H9 (cell line): ENCODE data around the gene PANX2. TPM values are rescaled to one million over a fixed set of nuclear protein-coding genes. Genes with fewer than 3 reads are reported as not detected.

Experiments used
- DNase-seq: peaks from one replicate; pipeline ENCODE4 v3.0.0-alpha.2; 2017
- H2AFZ ChIP-seq: one replicate; pipeline ENCODE4 v1.6.1; 2013; ENCODE audit warnings: mild to moderate bottlenecking, low read length, control low read depth, moderate library complexity
- H2AK5ac ChIP-seq: 2 replicates; pipeline ENCODE4 v1.6.1; 2013; ENCODE audit warnings: low read length, control low read depth, mixed read lengths; ENCODE audit not compliant: insufficient read length
- H2BK120ac ChIP-seq: one replicate; pipeline ENCODE4 v1.6.1; 2013; ENCODE audit warnings: low read depth, mild to moderate bottlenecking, low read length, control low read depth, inconsistent platforms; ENCODE audit not compliant: poor library complexity, severe bottlenecking
- H2BK12ac ChIP-seq: 2 replicates; pipeline ENCODE4 v1.6.1; 2013; ENCODE audit warnings: low read length, control low read depth, mixed read lengths, low read depth; ENCODE audit not compliant: insufficient read length
- H2BK15ac ChIP-seq: 2 replicates; pipeline ENCODE4 v1.6.1; 2013; ENCODE audit warnings: low read depth, low read length, control low read depth
- H2BK20ac ChIP-seq: one replicate; pipeline ENCODE4 v1.6.1; 2013; ENCODE audit warnings: low read depth, mild to moderate bottlenecking, low read length, control low read depth, inconsistent platforms; ENCODE audit not compliant: poor library complexity, severe bottlenecking
- H2BK5ac ChIP-seq: 2 replicates; pipeline ENCODE4 v1.6.1; 2013; ENCODE audit warnings: low read length, control low read depth, mixed read lengths; ENCODE audit not compliant: insufficient read length
- H3K14ac ChIP-seq: 2 replicates; pipeline ENCODE4 v1.6.1; 2013; ENCODE audit warnings: low read length, control low read depth; ENCODE audit not compliant: insufficient read depth
- H3K18ac ChIP-seq: 2 replicates; pipeline ENCODE4 v1.6.1; 2013; ENCODE audit warnings: low read depth, mild to moderate bottlenecking, mixed read lengths, low read length, control low read depth; ENCODE audit not compliant: insufficient read length
- H3K23ac ChIP-seq: 2 replicates; pipeline ENCODE4 v1.6.1; 2013; ENCODE audit warnings: low read length, control low read depth, mixed read lengths, low read depth; ENCODE audit not compliant: insufficient read length
- H3K23me2 ChIP-seq: 2 replicates; pipeline ENCODE4 v1.6.1; 2013; ENCODE audit warnings: low read depth, mild to moderate bottlenecking, mixed read lengths, low read length, control low read depth; ENCODE audit not compliant: insufficient read length, poor library complexity, severe bottlenecking
- H3K27ac ChIP-seq: 2 replicates; pipeline ENCODE4 v1.5.1; 2013; ENCODE audit warnings: low read length, control low read depth, mixed read lengths, low read depth; ENCODE audit not compliant: insufficient read length
- H3K27me3 ChIP-seq: 2 replicates; pipeline ENCODE4 v1.6.1; 2013; ENCODE audit warnings: low read length, control low read depth, inconsistent platforms; ENCODE audit not compliant: insufficient read depth
- H3K4ac ChIP-seq: 2 replicates; pipeline ENCODE4 v1.6.1; 2013; ENCODE audit warnings: low read depth, mild to moderate bottlenecking, control low read depth, inconsistent platforms, low read length, moderate library complexity
- H3K4me1 ChIP-seq: 2 replicates; pipeline ENCODE4 v1.6.1; 2013; ENCODE audit warnings: low read length, control low read depth, inconsistent platforms; ENCODE audit not compliant: insufficient read depth
- H3K4me2 ChIP-seq: 2 replicates; pipeline ENCODE4 v1.6.1; 2013; ENCODE audit warnings: low read length, control low read depth, mixed read lengths; ENCODE audit not compliant: insufficient read length, insufficient read depth
- H3K56ac ChIP-seq: 2 replicates; pipeline ENCODE4 v1.6.1; 2013; ENCODE audit warnings: low read depth, mild to moderate bottlenecking, mixed read lengths, low read length, control low read depth; ENCODE audit not compliant: insufficient read length
- H3K79me1 ChIP-seq: 2 replicates; pipeline ENCODE4 v1.6.1; 2013; ENCODE audit warnings: low read depth, mild to moderate bottlenecking, moderate library complexity, low read length, control low read depth, inconsistent platforms; ENCODE audit not compliant: insufficient read depth, poor library complexity, severe bottlenecking
- H3K79me2 ChIP-seq: 2 replicates; pipeline ENCODE4 v1.6.1; 2013; ENCODE audit warnings: low read length, control low read depth, inconsistent platforms; ENCODE audit not compliant: insufficient read depth
- H3K9ac ChIP-seq: 2 replicates; pipeline ENCODE4 v1.6.1; 2013; ENCODE audit warnings: low read length, control low read depth, mixed read lengths; ENCODE audit not compliant: insufficient read length; ENCODE audit errors: extremely low read depth
- H3K9me3 ChIP-seq: one replicate; pipeline ENCODE4 v1.6.1; 2013; ENCODE audit warnings: low read depth, low read length, inconsistent platforms; ENCODE audit not compliant: control insufficient read depth
- H3T11ph ChIP-seq: one replicate; pipeline ENCODE4 v1.6.1; 2013; ENCODE audit warnings: mild to moderate bottlenecking, low read length, control low read depth, inconsistent platforms
- H4K20me1 ChIP-seq: one replicate; pipeline ENCODE4 v1.6.1; 2013; ENCODE audit not compliant: control insufficient read depth, insufficient read length, insufficient read depth
- H4K5ac ChIP-seq: 2 replicates; pipeline ENCODE4 v1.6.1; 2013; ENCODE audit warnings: low read depth, mild to moderate bottlenecking, mixed read lengths, low read length, control low read depth; ENCODE audit not compliant: insufficient read length
- H4K8ac ChIP-seq: replicated peaks from 2 replicates; pipeline ENCODE4 v1.6.1; 2013; ENCODE audit warnings: low read length, control low read depth, mixed read lengths, low read depth; ENCODE audit not compliant: insufficient read length
- H4K91ac ChIP-seq: 2 replicates; pipeline ENCODE4 v1.6.1; 2013; ENCODE audit warnings: low read depth, mild to moderate bottlenecking, moderate library complexity, mixed read lengths, low read length, control low read depth; ENCODE audit not compliant: insufficient read length
- H3K27ac Mint-ChIP-seq, 3 experiments: 2 replicates in 2 of 3; 3 replicates in 1 of 3; pipeline ENCODE4 v1.8.0; 2020 to 2021; ENCODE audit warnings: mixed read lengths in 3 of 3, mild to moderate bottlenecking in 1 of 3, moderate library complexity in 1 of 3
- H3K27me3 Mint-ChIP-seq: 2 replicates; pipeline ENCODE4 v1.8.0; 2021; ENCODE audit warnings: low read depth, mild to moderate bottlenecking, moderate library complexity, mixed read lengths
- H3K36me3 Mint-ChIP-seq, 3 experiments: 2 replicates in 2 of 3; 3 replicates in 1 of 3; pipeline ENCODE4 v1.8.0; 2020 to 2021; ENCODE audit warnings: low read depth in 3 of 3, mixed read lengths in 3 of 3; ENCODE audit not compliant: insufficient read depth in 1 of 3
- H3K4me1 Mint-ChIP-seq, 2 experiments: 2 replicates each; pipeline ENCODE4 v1.8.0; 2020; ENCODE audit warnings: mixed read lengths in 2 of 2
- H3K4me3 Mint-ChIP-seq, 2 experiments: 2 replicates in 1 of 2; 3 replicates in 1 of 2; pipeline ENCODE4 v1.8.0; 2020 to 2021; ENCODE audit warnings: mild to moderate bottlenecking in 2 of 2, mixed read lengths in 2 of 2, moderate library complexity in 1 of 2
- H3K9me3 Mint-ChIP-seq, 2 experiments: 2 replicates in 1 of 2; 3 replicates in 1 of 2; pipeline ENCODE4 v1.8.0; 2020; ENCODE audit warnings: mild to moderate bottlenecking in 2 of 2, mixed read lengths in 2 of 2, moderate library complexity in 1 of 2
- CTCF ChIP-seq: fragments of 200-600 bp; sonication (generic); conservative IDR thresholded peaks from 3 replicates; pipeline ENCODE4 v1.8.0; 2021; ENCODE audit warnings: antibody characterized with exemption, mild to moderate bottlenecking
- WGBS: extraction: QIAGEN DNeasy Blood & Tissue Kit; methylation state at CpG from one replicate; pipeline ENCODE4 v1.1.7; 2013; ENCODE audit warnings: missing lambda C conversion rate, low lambda C conversion rate, mixed read lengths; ENCODE audit not compliant: insufficient read length; ENCODE audit errors: extremely low coverage; 5-methylcytosine and 5-hydroxymethylcytosine counted together
- total RNA-seq: library from RNA; stranded (reverse); gene quantifications from 2 replicates; pipeline ENCODE4 v1.2.1, GENCODE V29; 2021

The PANX2 gene
- total RNA-seq, 1 experiment from 2014 or later: 8.0 TPM

DNA sequence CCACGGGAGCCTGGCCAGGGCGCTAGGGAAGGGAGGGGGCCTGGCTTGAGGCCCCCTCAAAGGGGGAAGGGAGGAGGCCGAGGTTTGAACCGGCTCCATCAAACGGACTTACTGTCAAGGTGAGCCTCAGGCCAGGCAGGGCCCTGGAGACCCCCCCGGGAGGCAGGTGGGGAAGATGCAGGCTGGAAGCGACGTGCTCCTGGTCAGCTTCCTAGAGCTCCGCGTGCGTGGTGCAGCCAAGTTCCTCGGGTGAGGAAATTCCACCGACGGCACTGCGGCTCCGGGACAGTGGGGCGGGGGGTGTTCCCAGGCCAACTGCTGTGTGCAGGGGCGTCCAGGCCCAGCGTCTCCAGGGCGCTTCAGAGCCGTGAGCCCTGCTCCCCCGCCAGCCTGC lies 7.9 kb downstream of the PANX2 start:
- H3K23ac ChIP-seq: no peak overlapping the region
- no peak overlapping the region for H4K5ac ChIP-seq
- no peak overlapping the region for H2BK12ac ChIP-seq
- H2AK5ac ChIP-seq: no peak overlapping the region
- no peak overlapping the region for H2BK15ac ChIP-seq
- H3K27me3 ChIP-seq: no peaks in the 10 kb centered on the region; the same call in 1 of the 2 replicates
- H2BK5ac ChIP-seq: no peak overlapping the region
- H3K56ac ChIP-seq: no peak overlapping the region
- Mint-ChIP-seq H3K9me3 (no peaks in the 10 kb centered on the region; a peak in 2 of 5 replicates), H3K27ac (no peak overlapping the region), H3K4me3 (no peak overlapping the region), H3K4me1 (no peaks in the 10 kb centered on the region; a peak in 1 of 4 replicates), H3K36me3 (peaks cover 0 to 14% (median 4%) of the 10 kb centered on the region in 3 experiments; a peak in 5 of 7 replicates), H3K27me3 (no peaks in the 10 kb centered on the region)
- H3K9me3 ChIP-seq: no peaks in the 10 kb centered on the region
- no peak for TF ChIP-seq CTCF
- H3K4ac ChIP-seq: no peak overlapping the region
- no peak overlapping the region for H3K27ac ChIP-seq
- no peak overlapping the region for H2AFZ ChIP-seq
- no peak overlapping the region for H3K4me2 ChIP-seq
- no peak overlapping the region for H4K8ac ChIP-seq
- H2BK20ac ChIP-seq: no peak overlapping the region
- no peak overlapping the region for H3K9ac ChIP-seq
- H4K20me1 ChIP-seq: no peaks in the 10 kb centered on the region
- H3K14ac ChIP-seq: no peak overlapping the region
- H3K18ac ChIP-seq: no peak overlapping the region
- no peak overlapping the region for H2BK120ac ChIP-seq
- no peaks in the 10 kb centered on the region for H3K79me2 ChIP-seq
- no peaks in the 10 kb centered on the region for H3K4me1 ChIP-seq
- no peaks in the 10 kb centered on the region for H3K23me2 ChIP-seq
- no peak overlapping the region for H3T11ph ChIP-seq
- no CpG with 5 or more reads among the region's 22 CpGs for WGBS
- no peak for DNase-seq
- H3K79me1 ChIP-seq: no peaks in the 10 kb centered on the region
- no peak overlapping the region for H4K91ac ChIP-seq
